OCI-LY1 (cell line): Measurements from ENCODE around the gene TNS1.

ENCODE experiments used
- H2AFZ ChIP-seq: fragments of 200-600 bp; sonication (generic), shearing (Covaris generic); 2 replicates; pipeline ENCODE4 v1.6.0; 2014; ENCODE audit warnings: antibody characterized with exemption, mild to moderate bottlenecking, low read length
- H3F3A ChIP-seq: fragments of 200-600 bp; sonication (generic), shearing (Covaris generic); 2 replicates; pipeline ENCODE4 v1.6.0; 2014; ENCODE audit warnings: mild to moderate bottlenecking, antibody characterized with exemption, low read length, moderate library complexity; ENCODE audit not compliant: insufficient read depth
- H3K27ac ChIP-seq: fragments of 200-600 bp; sonication (generic); 2 replicates; pipeline ENCODE4 v1.5.1; 2014; ENCODE audit warnings: low read length, mixed run types, mild to moderate bottlenecking, low read depth; ENCODE audit not compliant: poor library complexity, severe bottlenecking
- H3K27me3 ChIP-seq: fragments of 200-600 bp; sonication (generic); 2 replicates; pipeline ENCODE4 v1.6.0; 2014; ENCODE audit warnings: antibody characterized with exemption, mild to moderate bottlenecking, low read length, moderate library complexity; ENCODE audit not compliant: insufficient read depth
- H3K36me3 ChIP-seq: fragments of 200-600 bp; sonication (generic); 2 replicates; pipeline ENCODE4 v1.6.1; 2014; ENCODE audit warnings: mild to moderate bottlenecking, antibody characterized with exemption, low read length, moderate library complexity, mixed read lengths; ENCODE audit not compliant: insufficient read depth
- H3K4me1 ChIP-seq: fragments of 200-600 bp; sonication (generic); 2 replicates; pipeline ENCODE4 v1.5.1; 2014; ENCODE audit warnings: mild to moderate bottlenecking, low read length, moderate library complexity; ENCODE audit not compliant: insufficient read depth, severe bottlenecking
- H3K4me2 ChIP-seq: fragments of 200-600 bp; sonication (generic), shearing (Covaris generic); 2 replicates; pipeline ENCODE4 v1.6.1; 2014; ENCODE audit warnings: low read length
- H3K4me3 ChIP-seq: fragments of 200-600 bp; sonication (generic); 2 replicates; pipeline ENCODE4 v1.5.1; 2014; ENCODE audit warnings: low read length, low read depth, mild to moderate bottlenecking, mixed read lengths; ENCODE audit not compliant: poor library complexity, severe bottlenecking
- H3K79me2 ChIP-seq: fragments of 200-600 bp; shearing (Covaris generic); 2 replicates; pipeline ENCODE4 v1.6.1; 2016; ENCODE audit warnings: mixed run types, low read length, mixed read lengths; ENCODE audit not compliant: insufficient read depth
- H3K9ac ChIP-seq: fragments of 200-600 bp; sonication (generic), shearing (Covaris generic); 2 replicates; pipeline ENCODE4 v1.6.1; 2014; ENCODE audit warnings: mild to moderate bottlenecking, low read length, mixed read lengths
- H3K9me2 ChIP-seq: fragments of 200-600 bp; sonication (generic), shearing (Covaris generic); 2 replicates; pipeline ENCODE4 v1.6.1; 2014; ENCODE audit warnings: low read depth, mild to moderate bottlenecking, low read length, mixed read lengths
- H3K9me3 ChIP-seq: fragments of 200-600 bp; shearing (Covaris generic); 2 replicates; pipeline ENCODE4 v1.6.1; 2014; ENCODE audit warnings: low read length, mixed read lengths
- H4K20me1 ChIP-seq: fragments of 200-600 bp; sonication (generic), shearing (Covaris generic); 2 replicates; pipeline ENCODE4 v1.6.0; 2016; ENCODE audit warnings: mild to moderate bottlenecking, low read length; ENCODE audit not compliant: insufficient read depth
- CTCF ChIP-seq: fragments of 200-600 bp; sonication (generic), shearing (Covaris generic); IDR thresholded peaks from 2 replicates; pipeline ENCODE4 v1.5.1; 2017; ENCODE audit warnings: mild to moderate bottlenecking, antibody characterized with exemption, low read length, moderate library complexity, mixed read lengths
- EZH2 ChIP-seq: fragments of 200-600 bp; sonication (generic), shearing (Covaris generic); IDR thresholded peaks from 2 replicates; pipeline ENCODE4 v1.8.0; 2017; ENCODE audit warnings: borderline replicate concordance, mixed run types, mild to moderate bottlenecking, antibody characterized with exemption, low read length, moderate library complexity, mixed read lengths

Gene TNS1

GRCh38 chr2:217773539-217773938 is 229.3 kb downstream of the TNS1 start:
- Histone ChIP-seq H4K20me1 (no peaks in the 10 kb centered on the region), H3K9me3 (no peaks in the 10 kb centered on the region), H3K4me3 (no peak overlapping the region), H3K27ac (no peak overlapping the region), H3K27me3 (no peaks in the 10 kb centered on the region), H3K79me2 (no peaks in the 10 kb centered on the region), H3K36me3 (no peaks in the 10 kb centered on the region), H3K9ac (no peak overlapping the region), H2AFZ (no peak overlapping the region), H3K4me2 (no peak overlapping the region), H3K9me2 (no peaks in the 10 kb centered on the region), H3F3A (no peaks in the 10 kb centered on the region), H3K4me1 (no peaks in the 10 kb centered on the region)
- no peak for TF ChIP-seq CTCF
- TF ChIP-seq EZH2: no peak

- no peaks in the 10 kb centered on the region for H3K27me3 ChIP-seq
- H3K4me1 ChIP-seq: no peaks in the 10 kb centered on the region
- H3K36me3 ChIP-seq: no peaks in the 10 kb centered on the region
- no peak overlapping the region for H3K9ac ChIP-seq
- H3K4me2 ChIP-seq: no peak overlapping the region
- no peak overlapping the region for H3K27ac ChIP-seq
- H3K9me3 ChIP-seq: peaks cover 6% of the 10 kb centered on the region
- H2AFZ ChIP-seq: no peak overlapping the region
- H3K79me2 ChIP-seq: no peaks in the 10 kb centered on the region
- H3K4me3 ChIP-seq: no peak overlapping the region
- H3K9me2 ChIP-seq: no peaks in the 10 kb centered on the region
- H4K20me1 ChIP-seq: no peaks in the 10 kb centered on the region
- TF ChIP-seq CTCF (no peak), EZH2 (no peak)
- H3F3A ChIP-seq: no peaks in the 10 kb centered on the region
Observed at GRCh38 chr2:217766356-217766755, 236.4 kb downstream of the TNS1 start.

- Histone ChIP-seq H2AFZ (no peak overlapping the region), H3K36me3 (no peaks in the 10 kb centered on the region), H3K79me2 (no peaks in the 10 kb centered on the region), H3K9ac (no peak overlapping the region), H3K9me3 (peaks cover 6% of the 10 kb centered on the region), H3K4me1 (no peaks in the 10 kb centered on the region), H3K9me2 (no peaks in the 10 kb centered on the region), H3K4me3 (no peak overlapping the region), H3K27ac (no peak overlapping the region), H3K27me3 (no peaks in the 10 kb centered on the region), H3F3A (no peaks in the 10 kb centered on the region), H4K20me1 (no peaks in the 10 kb centered on the region), H3K4me2 (no peak overlapping the region)
- TF ChIP-seq EZH2: no peak
- TF ChIP-seq CTCF: no peak
Observed at GRCh38 chr2:217761645-217762277, 241.0 kb downstream of the TNS1 start.
